HG03575 (cell line): Measurements from ENCODE around the gene TRIM65.

Experiments used
- ATAC-seq: cut with Tn5 transposase; IDR thresholded peaks from one replicate; pipeline ENCODE4 v1.9.1; 2021; ENCODE audit not compliant: unreplicated experiment, insufficient number of reproducible peaks, low FRiP score; ENCODE audit errors: extremely low read depth

TRIM65 gene

DNA sequence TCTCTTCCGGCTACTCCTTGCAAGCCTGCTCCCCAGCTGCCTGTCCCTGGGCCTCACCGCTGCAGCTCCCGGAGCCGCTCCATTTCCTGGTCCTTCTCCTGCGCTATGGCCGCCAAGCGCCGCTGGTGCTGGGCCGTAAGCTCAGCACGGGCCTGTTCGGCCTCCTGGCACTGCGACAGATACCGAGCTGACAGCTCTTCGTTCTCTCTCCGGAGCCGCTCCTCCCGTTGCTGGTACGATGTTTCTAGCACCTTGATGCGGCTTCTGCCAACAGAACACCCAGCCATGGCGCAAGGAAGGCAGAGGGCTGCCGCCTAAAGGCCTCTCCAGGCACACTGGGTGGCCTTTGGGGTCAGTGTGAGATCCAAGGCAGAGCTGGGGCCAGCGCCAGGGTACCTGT, 22.9 kb upstream of the TRIM65 start:
- no peak for ATAC-seq

DNA sequence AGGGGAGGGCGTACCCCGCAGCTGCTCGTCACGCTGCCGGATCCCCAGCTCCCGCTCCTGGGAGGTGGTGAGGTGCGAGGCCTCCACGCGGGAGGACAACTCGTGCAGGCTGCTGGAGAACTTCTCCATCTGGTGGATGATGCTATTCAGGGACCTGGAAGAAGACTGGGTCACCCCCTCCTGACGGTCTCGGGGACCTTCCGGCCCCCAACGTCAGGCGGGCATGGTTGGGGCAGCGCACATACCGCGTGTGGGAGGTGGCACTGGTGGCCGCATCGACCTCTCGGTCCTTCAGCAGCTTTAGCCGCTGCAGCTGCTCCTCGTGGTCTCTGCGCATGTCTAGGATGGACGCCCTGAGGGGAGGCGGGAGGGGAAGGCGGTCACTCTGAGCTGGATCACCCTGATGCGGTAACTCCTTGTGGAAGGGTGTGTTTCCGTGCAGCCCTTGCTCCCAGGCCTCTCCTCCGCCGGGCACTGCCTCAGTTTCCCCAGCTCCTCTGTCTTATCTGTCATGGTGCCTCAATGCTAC, 21.2 kb upstream of the TRIM65 start:
- no peak for ATAC-seq

DNA sequence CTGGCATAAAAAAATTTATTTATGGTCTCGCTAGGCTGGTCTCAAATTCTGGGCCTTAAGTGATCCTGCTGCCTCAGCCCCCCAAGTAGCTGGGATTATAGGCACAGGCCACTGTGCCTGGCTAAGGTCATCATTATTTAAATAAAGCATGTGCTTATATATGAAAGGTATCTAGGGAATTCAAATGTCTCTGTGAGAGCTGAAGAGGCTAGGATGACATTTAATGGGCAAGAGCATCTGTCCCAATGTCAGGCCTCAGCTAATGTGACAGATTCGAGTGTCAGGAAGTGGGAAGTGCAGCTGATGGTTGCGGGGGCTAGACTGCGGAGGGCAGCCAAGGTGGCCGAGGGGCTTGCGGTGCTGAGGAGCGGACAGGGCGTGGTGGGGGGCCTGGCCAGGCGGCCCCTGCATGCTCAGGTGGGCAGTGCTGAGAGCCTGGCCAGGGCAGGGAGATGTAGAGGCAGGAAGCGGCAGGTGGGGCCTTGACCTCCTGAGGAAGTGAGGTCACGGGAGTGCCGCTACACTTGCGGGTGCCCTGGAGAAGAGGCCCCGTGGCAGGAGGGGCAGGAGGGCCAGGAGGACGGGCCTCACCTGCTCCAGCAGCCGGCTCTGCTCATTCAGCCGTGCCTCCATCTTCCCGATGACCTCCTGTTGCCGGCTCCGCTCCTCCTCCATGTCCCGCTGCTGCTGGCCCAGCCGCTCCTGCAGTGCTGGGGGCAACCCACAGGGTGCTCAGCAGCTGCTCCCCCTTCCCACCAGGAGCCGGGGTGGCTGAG, 20.6 kb upstream of the TRIM65 start:
- no peak for ATAC-seq

DNA sequence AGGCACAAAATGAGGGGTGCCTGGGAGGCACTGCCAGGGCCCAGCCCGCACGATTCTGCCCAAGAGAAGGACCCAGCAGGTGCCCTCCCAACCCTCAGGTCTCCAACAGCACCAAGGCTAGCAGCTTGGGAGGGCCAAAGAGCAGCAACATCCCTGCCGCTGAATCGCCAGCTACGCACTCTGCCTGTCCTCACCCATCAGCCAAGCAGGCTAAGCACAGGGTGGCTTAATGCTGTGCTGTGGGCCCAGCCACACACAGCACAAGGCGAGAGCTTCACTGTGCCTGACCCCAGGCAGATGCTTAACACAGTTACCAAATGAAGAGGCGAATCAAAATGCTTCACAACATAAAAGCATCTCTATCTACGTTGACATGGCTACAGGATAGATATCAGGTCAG, 18.5 kb upstream of the TRIM65 start:
- no peak for ATAC-seq

DNA sequence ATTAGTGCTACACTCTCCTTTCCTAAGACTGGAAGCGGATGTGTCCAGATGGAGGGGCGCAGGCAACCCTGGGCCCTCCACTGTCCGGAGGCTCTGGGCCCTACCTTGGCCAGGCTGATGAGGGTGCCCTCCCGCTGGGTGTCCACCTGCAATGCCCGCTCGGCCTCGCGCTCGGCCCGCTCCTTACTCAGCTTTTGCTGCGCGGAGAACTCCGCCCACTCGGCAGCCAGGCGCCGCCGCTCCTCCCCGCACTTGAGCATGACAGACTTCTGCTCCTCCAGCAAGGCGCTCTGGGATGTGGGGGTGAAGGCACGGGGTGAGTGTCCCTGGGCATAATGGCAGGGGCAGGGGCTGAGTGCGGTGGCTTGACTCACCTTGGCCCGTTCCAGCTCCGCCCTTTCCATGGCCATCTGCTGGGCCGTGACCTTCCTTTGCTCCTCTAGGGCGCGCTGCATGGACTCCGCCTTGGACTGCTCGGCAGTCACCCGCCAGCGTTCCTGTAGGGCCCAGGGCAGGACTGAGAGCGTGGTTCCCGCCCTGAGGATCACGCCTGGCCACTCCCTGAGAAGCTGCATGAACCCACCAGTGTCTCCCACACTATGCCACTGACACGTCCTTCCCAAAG, 18.0 kb upstream of the TRIM65 start:
- no peak for ATAC-seq

DNA sequence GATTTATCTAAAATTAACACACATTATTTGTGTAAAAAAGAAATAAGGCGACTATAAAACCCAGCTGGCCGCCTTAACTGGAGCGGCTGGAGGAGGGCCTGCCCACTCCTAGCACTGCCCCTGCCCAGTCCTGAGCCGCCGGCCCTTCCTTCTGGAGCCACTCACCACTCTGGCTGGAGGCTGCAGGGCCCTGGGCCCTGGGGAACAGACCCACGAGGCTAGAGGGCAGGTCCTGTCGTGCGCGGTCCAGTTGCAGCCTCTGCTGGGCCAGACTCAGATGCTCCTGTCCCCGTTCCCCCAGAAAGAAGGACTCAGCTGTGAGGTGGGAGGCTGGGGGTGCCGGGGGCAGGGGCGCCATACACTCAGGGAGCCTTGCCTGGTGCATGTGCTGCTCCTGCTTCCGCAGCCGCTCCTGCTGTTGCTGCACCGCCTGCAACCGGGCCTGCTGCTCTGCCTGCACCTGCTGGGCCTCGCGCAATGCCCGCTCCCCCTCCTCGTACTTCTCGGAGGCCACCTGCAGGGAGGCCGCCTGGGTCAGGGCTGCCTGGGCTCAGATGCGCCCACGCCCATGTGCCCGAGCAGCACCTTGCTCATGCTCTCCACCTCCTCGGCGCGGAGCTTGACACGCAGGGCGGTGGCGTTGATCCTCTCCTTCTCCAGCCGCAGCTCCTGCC, 16.9 kb upstream of the TRIM65 start:
- no peak for ATAC-seq

DNA sequence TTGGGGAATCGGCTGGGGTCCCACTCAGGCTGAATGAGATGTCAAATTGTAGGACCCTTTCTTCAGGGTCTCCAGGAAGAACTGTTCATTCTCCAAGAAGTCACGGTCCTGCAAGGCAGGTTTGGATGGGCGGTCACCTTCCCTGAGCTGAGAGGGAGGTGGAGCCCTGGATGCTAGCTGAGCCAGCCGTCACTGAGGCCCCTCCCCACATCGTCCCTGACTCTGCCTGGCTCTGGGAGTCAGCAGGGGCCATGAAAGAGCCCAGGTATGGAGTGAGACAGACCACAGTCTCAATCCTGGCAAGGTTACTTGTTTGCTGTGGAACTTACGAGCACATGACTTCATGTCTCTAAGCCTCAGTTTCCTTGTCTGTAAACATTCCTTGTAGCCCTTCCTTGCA, 13.9 kb upstream of the TRIM65 start:
- ATAC-seq = no peak

DNA sequence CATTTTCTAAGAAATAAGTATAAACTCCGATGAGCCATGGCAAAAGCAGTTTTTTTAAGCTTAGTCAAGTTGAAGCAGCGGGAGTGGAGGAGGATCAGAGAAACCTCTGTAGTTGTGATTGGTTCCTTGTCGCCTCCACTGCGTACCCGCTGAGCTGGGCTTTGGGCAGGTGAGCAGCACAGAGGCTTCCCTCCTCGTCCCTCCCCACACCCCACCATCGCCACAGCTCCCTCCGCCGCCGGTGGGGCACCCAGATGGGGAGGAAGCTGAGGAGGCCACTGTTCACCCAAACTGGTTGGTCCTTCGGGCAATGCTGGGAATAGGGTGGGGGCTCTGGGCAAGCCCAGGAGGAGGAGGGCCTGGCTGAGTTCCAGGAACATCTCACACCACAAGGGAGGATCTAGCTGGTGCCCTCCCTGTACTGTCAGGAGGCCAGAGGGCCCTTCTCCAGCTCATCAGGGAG, 13.1 kb upstream of the TRIM65 start:
- ATAC-seq = no peak

DNA sequence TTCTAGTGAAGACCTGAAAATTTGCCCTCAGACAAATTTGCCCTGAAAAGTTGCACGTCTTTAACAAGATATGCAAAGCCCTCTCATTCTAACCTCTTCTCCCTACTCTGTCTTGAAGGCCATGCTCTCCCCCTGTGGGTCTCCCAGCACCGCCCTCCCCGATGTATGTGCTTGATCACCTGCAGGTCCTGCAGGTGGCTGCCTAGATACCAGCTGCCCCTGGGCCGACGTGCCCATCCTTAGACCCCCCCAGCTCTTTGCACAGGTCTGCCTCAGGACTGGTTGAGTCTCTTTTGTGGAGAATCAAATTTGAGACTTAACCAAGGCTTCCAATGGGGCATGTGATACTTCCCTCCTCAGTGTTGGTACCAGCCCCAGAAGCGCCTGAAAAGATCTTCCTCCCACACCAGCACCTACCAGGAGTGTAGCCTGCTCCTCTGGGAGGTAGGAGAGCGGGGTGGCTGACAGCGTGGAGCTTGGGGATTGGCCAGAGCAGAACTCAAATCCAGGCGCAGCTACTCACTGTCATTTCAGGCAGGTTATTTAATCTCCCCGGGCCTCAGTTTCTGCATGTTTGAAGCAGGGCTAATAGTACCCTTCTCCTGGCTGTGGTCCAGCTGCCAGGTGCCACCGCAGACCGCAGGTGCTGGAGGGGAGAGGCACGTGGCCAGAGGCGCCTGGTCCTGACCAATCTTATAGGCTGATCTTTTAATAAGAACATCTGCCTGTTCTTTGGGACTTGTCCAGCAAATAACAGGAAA, 12.5 kb upstream of the TRIM65 start:
- no peak for ATAC-seq

DNA sequence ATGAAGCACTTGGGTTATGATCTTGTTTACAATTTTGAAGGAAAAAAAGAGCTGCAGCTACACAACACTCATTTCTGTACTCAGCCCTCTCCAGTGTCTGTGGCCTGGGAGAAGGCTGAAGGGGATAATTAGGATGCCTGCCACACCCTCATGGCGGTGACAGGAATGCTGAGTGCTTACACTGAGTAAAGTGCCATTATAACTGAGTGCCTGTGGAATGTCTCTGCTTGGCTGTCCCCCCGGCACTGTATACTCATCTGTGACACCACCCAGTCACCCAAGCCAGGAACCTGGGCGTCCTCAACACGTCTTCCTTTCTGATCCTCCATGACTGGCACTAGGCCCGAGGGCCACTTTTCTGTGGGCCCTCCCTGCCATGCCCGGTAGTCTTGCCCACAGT, 11.4 kb upstream of the TRIM65 start:
- no peak for ATAC-seq

DNA sequence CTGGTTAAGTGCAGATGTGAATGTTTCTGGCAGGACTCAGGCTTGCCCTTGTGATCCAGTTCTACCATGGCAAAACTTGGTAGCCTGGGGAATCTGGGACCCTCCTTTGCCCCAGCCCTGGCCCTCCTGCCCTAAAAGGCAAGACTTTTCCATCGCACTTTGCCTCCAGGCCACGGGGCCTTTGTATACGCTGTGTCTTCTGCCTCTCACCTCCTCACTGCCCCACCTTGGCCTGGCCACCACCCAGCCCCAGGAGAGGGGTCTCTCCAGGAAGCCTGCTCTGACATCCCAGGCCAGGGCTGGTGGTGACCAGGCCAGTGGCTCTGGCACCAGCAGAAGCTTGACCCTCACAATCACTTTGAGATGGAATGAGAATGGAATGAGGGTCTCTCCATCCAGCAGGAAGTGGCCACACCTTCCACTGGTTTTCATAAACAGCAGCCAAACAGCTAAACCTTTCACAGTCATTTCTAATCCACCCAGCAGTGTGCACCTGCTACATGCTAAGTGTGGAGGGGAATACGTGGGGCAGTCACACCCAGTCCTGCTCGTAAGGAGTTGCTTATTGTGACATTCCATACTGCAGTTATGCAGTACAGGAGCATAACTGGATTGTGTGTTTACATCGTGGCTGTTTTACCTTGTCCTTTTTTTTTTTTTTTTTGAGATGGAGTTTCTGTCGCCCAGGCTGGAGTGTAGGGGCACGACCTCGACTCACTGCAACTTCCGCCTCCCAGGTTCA, 9.6 kb upstream of the TRIM65 start:
- ATAC-seq = no peak

DNA sequence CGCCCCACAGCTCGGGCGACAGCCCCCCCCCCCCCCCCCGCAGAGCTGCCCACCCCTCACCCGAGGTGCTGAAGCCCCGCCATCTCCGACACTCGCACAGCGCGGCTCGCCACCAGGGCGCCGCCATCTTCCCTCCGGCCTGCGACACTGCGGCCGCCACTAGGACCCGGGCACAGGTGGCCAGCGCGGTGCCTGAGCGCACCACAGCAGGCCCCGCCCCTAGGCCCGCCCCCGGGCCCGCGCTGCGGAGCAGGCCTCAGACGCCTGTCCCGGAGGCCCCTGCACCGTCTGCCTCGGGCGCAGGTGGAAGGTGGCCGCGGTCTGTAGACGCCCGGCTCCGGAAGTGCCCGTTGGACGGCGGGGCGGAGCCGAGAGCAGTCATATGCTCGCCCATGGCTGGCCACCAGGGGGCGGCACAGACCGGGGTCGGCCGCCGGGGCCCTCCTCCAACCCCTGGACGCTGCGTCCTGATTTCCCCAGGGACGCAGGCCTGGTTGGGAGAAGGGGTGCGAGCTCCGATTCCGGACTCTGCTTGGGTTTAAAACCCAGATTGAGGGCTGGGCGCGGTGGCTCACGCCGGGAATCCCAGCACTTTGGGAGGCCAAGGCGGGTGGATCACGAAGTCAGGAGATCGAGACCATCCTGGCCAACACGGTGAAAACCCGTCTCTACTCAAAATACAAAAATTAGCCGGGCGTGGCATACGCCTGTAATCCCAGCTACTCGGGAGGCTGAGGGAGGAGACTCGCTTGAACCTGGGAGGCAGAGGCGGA, 8.2 kb upstream of the TRIM65 start, which contains the start of gene MRPL38:
Gene MRPL38, minus strand, starts transcription at position 136 of the 773 bp plus-strand sequence. Its CDS starts 9 bp downstream, at position 127.
- ATAC-seq = no peak

DNA sequence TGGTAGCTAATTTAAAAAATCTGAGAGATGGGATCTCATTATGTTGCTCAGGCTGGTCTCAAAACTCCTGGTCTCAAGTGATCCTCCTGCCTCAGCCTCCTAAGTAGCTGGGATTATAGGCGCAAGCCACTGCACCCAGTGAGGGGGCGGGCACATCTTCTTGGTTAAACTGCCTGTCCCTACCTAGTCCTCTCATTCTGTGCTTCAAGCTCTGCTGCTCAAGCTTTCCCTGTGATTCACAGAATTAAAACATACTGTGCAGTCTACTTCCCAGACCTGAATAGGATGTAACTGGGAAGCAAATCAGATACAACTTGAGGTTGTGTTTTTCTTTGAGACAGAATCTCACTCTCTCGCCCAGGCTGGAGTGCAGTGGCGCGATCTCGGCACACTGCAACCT, 5.7 kb upstream of the TRIM65 start:
- ATAC-seq = no peak

DNA sequence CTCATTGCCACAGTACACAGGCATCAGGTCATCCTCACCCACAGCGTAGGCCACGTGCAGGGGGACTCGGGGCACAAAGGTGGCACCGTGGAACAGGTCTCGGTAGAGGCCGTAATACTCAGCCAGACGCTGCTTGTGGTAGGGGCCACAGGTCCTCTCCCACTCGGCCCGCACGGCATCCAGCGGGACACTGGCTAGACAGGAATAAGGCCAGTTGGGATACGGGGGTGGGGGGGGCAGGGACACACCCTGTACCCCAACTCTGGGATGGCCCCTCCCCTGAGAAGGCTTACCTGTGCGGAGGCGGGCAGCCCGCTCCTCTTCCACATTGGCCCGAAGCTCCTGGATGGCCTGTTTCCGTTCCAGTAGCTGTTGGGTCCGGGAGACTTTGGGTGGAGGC, 5.0 kb upstream of the TRIM65 start:
- no peak for ATAC-seq

DNA sequence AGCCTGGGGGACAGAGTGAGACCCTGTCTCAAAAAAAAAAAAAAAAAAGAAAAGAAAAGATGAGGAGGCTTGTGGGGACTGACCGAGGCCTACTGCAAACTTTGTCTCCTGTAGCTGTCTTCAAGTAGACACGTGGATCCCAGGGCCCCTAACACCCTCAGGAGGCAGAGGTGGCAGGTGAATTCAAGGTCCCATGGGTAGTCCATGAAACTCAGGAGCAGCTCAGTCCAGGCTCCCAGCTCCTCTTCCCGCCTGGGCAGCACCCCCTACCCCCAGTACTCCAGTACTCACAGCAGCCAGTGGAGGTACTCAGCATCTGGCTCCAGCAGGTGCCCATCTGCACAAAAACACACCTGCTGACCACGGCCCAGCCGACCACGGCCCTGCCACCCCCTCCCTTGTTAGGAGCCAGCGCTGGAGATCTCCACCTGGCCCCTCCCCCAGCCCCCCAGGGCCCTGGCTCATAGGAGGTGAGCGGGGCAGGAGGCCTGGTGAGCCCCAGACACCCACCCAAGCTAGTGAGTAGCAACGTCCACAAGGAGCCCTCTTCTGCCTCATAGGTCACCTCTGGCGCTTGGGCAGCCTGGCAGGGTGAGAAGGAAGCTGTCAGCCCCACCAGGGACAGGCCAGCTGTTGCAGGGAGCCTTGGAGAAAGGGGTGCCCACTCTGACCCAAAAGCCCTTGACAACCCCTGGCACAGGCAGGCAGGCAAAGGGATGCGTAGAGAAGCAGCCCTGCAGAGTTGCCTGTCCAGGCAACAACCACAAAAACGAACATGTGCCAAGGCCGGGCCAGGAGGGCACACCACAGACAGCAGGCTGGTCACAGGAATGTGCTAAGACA, 4.2 kb upstream of the TRIM65 start:
- no peak for ATAC-seq

DNA sequence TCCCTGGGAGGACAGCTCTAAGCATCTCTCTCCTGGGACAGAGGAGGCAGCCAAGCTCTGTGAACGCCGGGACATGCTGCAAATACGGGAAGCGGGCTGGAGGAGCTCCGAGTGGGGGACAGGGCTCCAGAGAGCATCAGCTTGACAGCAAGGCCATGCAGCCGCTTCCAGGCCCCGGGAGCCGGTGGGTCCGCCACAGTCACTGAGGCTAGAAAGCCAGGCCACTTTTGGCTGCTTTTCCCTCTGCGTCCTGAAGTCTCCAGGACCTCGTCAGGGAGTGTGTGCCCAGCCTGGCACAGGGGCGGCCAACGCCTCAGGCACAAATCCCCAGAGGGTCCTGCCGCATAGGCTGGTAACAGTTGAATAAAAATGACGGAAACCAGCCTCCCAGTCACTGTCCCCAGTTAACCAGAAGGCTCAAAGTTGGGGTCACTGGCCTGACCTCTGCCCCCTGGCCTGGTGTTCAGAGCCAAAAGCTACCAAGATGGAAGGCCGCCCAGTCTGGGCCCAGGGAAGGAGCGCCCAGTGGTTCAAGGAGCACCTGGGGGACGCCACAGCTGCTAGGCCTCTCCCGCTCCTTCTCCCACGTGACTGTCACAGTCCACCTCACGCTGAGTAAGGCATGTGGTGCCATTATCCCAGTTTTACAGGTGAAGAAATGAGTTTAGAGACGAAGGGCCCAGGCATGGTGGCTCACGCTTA, 3.2 kb upstream of the TRIM65 start:
- ATAC-seq = no peak
